Activated naive CD4-positive, alpha-beta T cell treated with anti-CD3 and anti-CD28 coated beads for 36 hours (primary cell): ENCODE measurements around the gene MAGEA9B. TPM values are rescaled to one million over a fixed set of nuclear protein-coding genes. Genes with fewer than 3 reads are reported as not detected.
A peak's percentile ranks its signal among the peaks of the same experiment; 100 is the strongest.
"Not testable (repeated sequence)": the region's sequence is repeated elsewhere in the genome, so short reads cannot be mapped to it uniquely, and the experiment has no call there.

Experiments used
- CTCF ChIA-PET: fragments of 350-600 bp; sonication (Branson Sonifier 250); formaldehyde crosslinking; loops from one replicate; lab custom pipeline; 2021; ENCODE audit warnings: antibody characterized with exemption; lab: Charles Lee
- DNase-seq: peaks from one replicate; pipeline ENCODE4 v3.0.0-alpha.2; 2020
- H3K27ac Mint-ChIP-seq: one replicate; pipeline ENCODE4 v1.8.0; 2021; ENCODE audit warnings: mild to moderate bottlenecking, mixed read lengths
- H3K27me3 Mint-ChIP-seq: one replicate; pipeline ENCODE4 v1.8.0; 2021; ENCODE audit warnings: low read depth, mixed read lengths
- H3K36me3 Mint-ChIP-seq: one replicate; pipeline ENCODE4 v1.8.0; 2021; ENCODE audit warnings: low read depth, mixed read lengths
- H3K4me1 Mint-ChIP-seq: one replicate; pipeline ENCODE4 v1.8.0; 2021; ENCODE audit warnings: low read depth, mixed read lengths
- H3K4me3 Mint-ChIP-seq: one replicate; pipeline ENCODE4 v1.8.0; 2021; ENCODE audit warnings: mild to moderate bottlenecking, moderate library complexity, mixed read lengths
- H3K9me3 Mint-ChIP-seq: one replicate; pipeline ENCODE4 v1.8.0; 2021; ENCODE audit warnings: mixed read lengths
- intact Hi-C: fragments of 100-400 bp; cut with micrococcal nuclease; formaldehyde crosslinking; loops from one replicate; pipeline ENCODE4 v1.15.1; 2023
- total RNA-seq, 2 experiments: library from RNA; stranded (reverse); gene quantifications; one replicate each; pipeline ENCODE4 v1.2.3, GENCODE V29; 2021

The MAGEA9B gene, protein sequence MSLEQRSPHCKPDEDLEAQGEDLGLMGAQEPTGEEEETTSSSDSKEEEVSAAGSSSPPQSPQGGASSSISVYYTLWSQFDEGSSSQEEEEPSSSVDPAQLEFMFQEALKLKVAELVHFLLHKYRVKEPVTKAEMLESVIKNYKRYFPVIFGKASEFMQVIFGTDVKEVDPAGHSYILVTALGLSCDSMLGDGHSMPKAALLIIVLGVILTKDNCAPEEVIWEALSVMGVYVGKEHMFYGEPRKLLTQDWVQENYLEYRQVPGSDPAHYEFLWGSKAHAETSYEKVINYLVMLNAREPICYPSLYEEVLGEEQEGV
- not detected for total RNA-seq

GRCh38 chrX:149587359-149587758, at the start of gene MAGEA9B:
TSS of gene MAGEA9B (minus strand) at chrX:149587459. CDS start at chrX:149583179, 4,280 bp downstream.
- H3K4me3 Mint-ChIP-seq, H3K4me1 Mint-ChIP-seq, H3K36me3 Mint-ChIP-seq, CTCF ChIA-PET, H3K27ac Mint-ChIP-seq, DNase-seq, H3K9me3 Mint-ChIP-seq, H3K27me3 Mint-ChIP-seq, intact Hi-C loops: not testable (repeated sequence)

DNA sequence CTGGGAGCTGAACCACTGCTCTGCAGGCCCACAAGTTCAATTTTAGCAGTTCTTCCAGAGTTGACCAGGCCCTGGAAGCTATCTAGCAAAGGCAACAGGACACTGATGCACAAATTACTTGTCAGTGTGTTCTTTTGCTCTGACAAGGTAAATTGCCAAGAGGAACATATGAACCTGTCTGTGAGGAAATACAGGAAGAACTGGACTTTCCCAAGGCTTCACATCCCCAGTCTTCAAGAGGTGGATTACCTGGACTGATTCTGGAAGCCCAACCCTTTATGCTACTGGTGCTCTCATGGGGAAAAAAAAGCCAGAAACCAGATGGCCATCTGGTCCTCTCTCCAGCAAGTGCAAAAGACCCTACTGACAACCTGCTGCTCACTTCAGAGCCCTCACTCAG, 46.3 kb upstream of the MAGEA9B start:
- H3K4me3 Mint-ChIP-seq: no peak overlapping the region
- H3K36me3 Mint-ChIP-seq: no peaks in the 10 kb centered on the region
- no peak overlapping the region for H3K27ac Mint-ChIP-seq
- CTCF ChIA-PET: no interaction called here
- intact Hi-C loops: loop anchor here (5.0 to 10.0 kb wide), 4 partner anchors 81 to 731 kb away; partner anchors contain the start of genes MAGEA11 and MAMLD1
- H3K27me3 Mint-ChIP-seq: no peaks in the 10 kb centered on the region
- H3K9me3 Mint-ChIP-seq: no peaks in the 10 kb centered on the region
- no peak for DNase-seq
- peaks cover 25% of the 10 kb centered on the region for H3K4me1 Mint-ChIP-seq

GRCh38 chrX:149631234-149632165, 44.2 kb upstream of the MAGEA9B start, which contains the start of gene TMEM185A:
TSS of gene TMEM185A (minus strand) at chrX:149631792. CDS start at chrX:149631580, 212 bp downstream.
- peaks cover 34% of the 10 kb centered on the region for H3K4me1 Mint-ChIP-seq
- no peaks in the 10 kb centered on the region for H3K27me3 Mint-ChIP-seq
- H3K36me3 Mint-ChIP-seq: no peaks in the 10 kb centered on the region
- peak within 1 kb of the TSS; percentile 87 for H3K4me3 Mint-ChIP-seq
- DNase-seq: peak; percentile 75
- peak within 1 kb of the TSS; percentile 63 for H3K27ac Mint-ChIP-seq
- no peaks in the 10 kb centered on the region for H3K9me3 Mint-ChIP-seq
- CTCF ChIA-PET: no interaction called here
- intact Hi-C loops: loop anchor here (1.0 to 10.0 kb wide), 6 partner anchors 83 to 733 kb away; partner anchors contain the start of genes EOLA1, IDS, MAGEA11 and MAMLD1

DNA sequence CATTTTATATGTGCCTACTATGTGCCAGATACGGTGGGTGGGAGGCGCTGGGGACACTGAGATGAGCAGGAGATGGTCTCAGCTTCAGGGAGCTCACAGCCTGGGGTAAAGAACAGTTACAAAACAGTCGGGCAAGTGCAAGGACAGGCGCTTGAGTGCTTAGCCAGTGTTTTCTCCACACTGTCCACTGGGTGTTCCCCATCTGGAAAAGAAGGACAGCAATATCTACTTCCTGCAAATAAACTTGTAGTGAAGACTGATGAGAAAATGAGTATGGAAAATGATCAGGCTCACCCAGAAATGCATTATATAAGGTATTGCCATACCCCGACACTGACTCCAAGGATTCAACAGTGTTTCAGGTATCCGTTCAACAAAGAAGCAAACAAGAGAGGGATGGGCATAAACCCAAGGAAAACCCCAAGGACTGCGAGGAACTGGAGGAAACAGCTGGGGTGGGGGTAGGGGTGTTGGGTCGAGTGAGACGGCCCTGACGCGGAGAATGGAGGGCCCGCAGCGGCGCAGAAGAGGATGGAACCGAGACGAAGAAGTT, 43.5 kb upstream of the MAGEA9B start:
- CTCF ChIA-PET: no interaction called here
- H3K27me3 Mint-ChIP-seq: no peaks in the 10 kb centered on the region
- H3K4me1 Mint-ChIP-seq: peaks cover 39% of the 10 kb centered on the region
- no peaks in the 10 kb centered on the region for H3K9me3 Mint-ChIP-seq
- DNase-seq: no peak
- intact Hi-C loops: loop anchor here (1.0 to 10.0 kb wide), 6 partner anchors 84 to 734 kb away; partner anchors contain the start of genes EOLA1, IDS, MAGEA11 and MAMLD1
- peak overlapping the region; percentile 63 for H3K27ac Mint-ChIP-seq
- H3K36me3 Mint-ChIP-seq: no peaks in the 10 kb centered on the region
- peak overlapping the region; percentile 87 for H3K4me3 Mint-ChIP-seq

DNA sequence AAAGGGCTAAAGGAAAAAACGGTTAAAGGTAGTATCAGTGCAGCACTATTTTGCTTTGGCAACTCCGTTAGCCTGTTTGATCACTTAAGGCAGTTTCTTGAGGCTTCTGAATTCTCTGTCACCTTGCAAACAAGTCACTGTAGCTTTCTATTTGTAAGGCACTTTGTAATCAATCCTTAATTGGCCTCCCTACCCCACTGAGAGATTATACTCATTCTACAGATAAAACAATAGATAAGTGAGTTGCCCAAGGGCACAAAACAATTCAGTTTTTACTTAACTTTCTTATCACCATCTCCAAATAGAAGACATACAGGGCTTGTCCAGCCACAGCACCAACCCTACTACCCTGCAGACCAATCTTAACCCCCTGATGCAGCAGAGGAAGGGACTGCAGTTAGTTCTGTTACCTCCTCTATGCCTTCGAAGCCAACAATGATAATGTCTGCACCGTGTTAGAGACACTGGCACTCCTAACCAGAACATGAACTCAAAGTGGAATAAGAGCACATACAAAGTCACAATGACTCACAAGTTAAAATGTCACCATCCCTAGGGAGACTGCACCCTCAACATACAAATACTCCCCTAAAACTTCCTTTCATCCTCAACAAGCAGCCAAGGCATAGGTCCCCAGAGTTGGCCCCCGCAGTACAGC, 42.6 kb upstream of the MAGEA9B start:
- intact Hi-C loops: loop anchor here (5.0 to 10.0 kb wide), 4 partner anchors 85 to 735 kb away; partner anchors contain the start of genes MAGEA11 and MAMLD1
- Mint-ChIP-seq H3K27me3 (no peaks in the 10 kb centered on the region), H3K4me3 (peak overlapping the region; percentile 87), H3K27ac (no peak overlapping the region), H3K4me1 (peaks cover 47% of the 10 kb centered on the region), H3K9me3 (no peaks in the 10 kb centered on the region), H3K36me3 (no peaks in the 10 kb centered on the region)
- CTCF ChIA-PET: interaction anchor here (0.8 kb wide), 1 partner anchor 308 kb away, joined by 3 read pairs; no protein-coding TSS in a partner anchor
- no peak for DNase-seq

- Mint-ChIP-seq H3K4me1 (peaks cover 56% of the 10 kb centered on the region), H3K4me3 (no peak overlapping the region)
- CTCF ChIA-PET: interaction anchor here (0.6 to 0.8 kb wide), 2 partner anchors 125 to 309 kb away, joined by 3 to 4 read pairs; no protein-coding TSS in a partner anchor
Observed at GRCh38 chrX:149628768-149629167, 41.5 kb upstream of the MAGEA9B start.

GRCh38 chrX:149628280-149628679, 41.0 kb upstream of the MAGEA9B start:
- Mint-ChIP-seq H3K9me3 (no peaks in the 10 kb centered on the region), H3K4me1 (peaks cover 56% of the 10 kb centered on the region), H3K27ac (no peak overlapping the region), H3K4me3 (no peak overlapping the region), H3K27me3 (no peaks in the 10 kb centered on the region), H3K36me3 (no peaks in the 10 kb centered on the region)
- no peak for DNase-seq
- CTCF ChIA-PET: interaction anchor here (0.6 kb wide), 2 partner anchors 110 to 125 kb away, joined by 4 read pairs; no protein-coding TSS in a partner anchor
- intact Hi-C loops: no loop called here

More at GRCh38 chrX:149628768-149629167, 41.5 kb upstream of the MAGEA9B start:
- intact Hi-C loops: no loop called here
- no peak for DNase-seq
- Mint-ChIP-seq H3K36me3 (no peaks in the 10 kb centered on the region), H3K27ac (no peak overlapping the region), H3K9me3 (no peaks in the 10 kb centered on the region), H3K27me3 (no peaks in the 10 kb centered on the region)

- H3K36me3 Mint-ChIP-seq, CTCF ChIA-PET, DNase-seq, H3K9me3 Mint-ChIP-seq, H3K27ac Mint-ChIP-seq, H3K4me3 Mint-ChIP-seq, intact Hi-C loops, H3K27me3 Mint-ChIP-seq: not testable (repeated sequence)
- H3K4me1 Mint-ChIP-seq: peaks cover 51% of the 10 kb centered on the region
Observed at GRCh38 chrX:149626829-149627228, 39.6 kb upstream of the MAGEA9B start.

DNA sequence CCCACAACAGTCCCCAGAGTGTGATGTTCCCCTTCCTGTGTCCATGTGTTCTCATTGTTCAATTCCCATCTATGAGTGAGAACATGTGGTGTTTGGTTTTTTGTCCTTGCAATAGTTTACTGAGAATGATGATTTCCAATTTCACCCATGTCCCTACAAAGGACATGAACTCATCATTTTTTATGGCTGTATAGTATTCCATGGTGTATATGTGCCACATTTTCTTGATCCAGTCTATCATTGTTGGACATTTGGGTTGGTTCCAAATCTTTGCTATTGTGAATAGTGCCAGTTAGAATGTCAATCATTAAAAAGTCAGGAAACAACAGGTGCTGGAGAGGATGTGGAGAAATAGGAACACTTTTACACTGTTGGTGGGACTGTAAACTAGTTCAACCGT, 32.4 kb upstream of the MAGEA9B start:
- H3K4me1 Mint-ChIP-seq, H3K4me3 Mint-ChIP-seq, CTCF ChIA-PET, DNase-seq, H3K27me3 Mint-ChIP-seq, H3K27ac Mint-ChIP-seq, H3K9me3 Mint-ChIP-seq, intact Hi-C loops, H3K36me3 Mint-ChIP-seq: not testable (repeated sequence)

GRCh38 chrX:149618871-149619270, 31.6 kb upstream of the MAGEA9B start:
- intact Hi-C loops: no loop called here
- Mint-ChIP-seq H3K36me3 (no peaks in the 10 kb centered on the region), H3K4me3 (no peak overlapping the region), H3K4me1 (peaks cover 4% of the 10 kb centered on the region), H3K27me3 (no peaks in the 10 kb centered on the region), H3K9me3 (no peaks in the 10 kb centered on the region), H3K27ac (no peak overlapping the region)
- DNase-seq: no peak
- CTCF ChIA-PET: interaction anchor here (0.6 kb wide), 1 partner anchor 89 kb away, joined by 5 read pairs; no protein-coding TSS in a partner anchor

DNA sequence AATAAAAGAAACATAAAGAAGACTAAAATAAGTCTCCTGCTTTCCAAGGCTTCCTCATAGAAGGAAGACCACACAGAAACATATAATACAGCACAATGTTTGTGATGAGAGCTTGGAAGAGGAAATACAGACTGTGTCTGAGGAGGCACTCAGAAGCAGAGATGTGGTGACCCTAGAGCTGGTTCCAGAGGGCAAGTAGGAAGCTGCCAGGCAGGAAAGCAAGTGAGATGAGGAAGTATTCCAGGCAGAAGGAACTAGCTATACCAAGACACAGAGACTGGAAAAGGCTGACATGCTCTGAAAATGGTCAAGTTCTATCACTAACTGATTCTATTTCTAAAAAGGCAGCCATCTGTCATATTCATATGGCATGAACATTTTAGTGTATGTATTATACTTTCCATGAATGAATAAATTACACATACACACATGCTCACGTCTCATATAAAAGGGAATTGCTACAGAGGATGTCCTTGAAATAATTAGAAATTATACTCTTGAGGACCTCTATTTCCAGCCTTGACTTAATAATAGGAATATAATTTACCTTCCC, 24.4 kb upstream of the MAGEA9B start:
- CTCF ChIA-PET: interaction anchor here (1.4 kb wide), 1 partner anchor 10 kb away, joined by 4 read pairs; no protein-coding TSS in a partner anchor
- no peak for DNase-seq
- H3K27ac Mint-ChIP-seq: no peak overlapping the region
- peaks cover 6% of the 10 kb centered on the region for H3K4me1 Mint-ChIP-seq
- H3K27me3 Mint-ChIP-seq: no peaks in the 10 kb centered on the region
- H3K9me3 Mint-ChIP-seq: no peaks in the 10 kb centered on the region
- intact Hi-C loops: no loop called here
- H3K4me3 Mint-ChIP-seq: no peak overlapping the region
- peaks cover 1% of the 10 kb centered on the region for H3K36me3 Mint-ChIP-seq
